C4-2B (cell line): ENCODE measurements around the gene CALCB.

ENCODE experiments used
- CTCF ChIP-seq: fragments of 450-650 bp; conservative IDR thresholded peaks from 2 replicates; pipeline ENCODE4 v1.5.1; 2017; ENCODE audit warnings: mild to moderate bottlenecking
- ZFX ChIP-seq: fragments of 450-650 bp; IDR thresholded peaks from 2 replicates; pipeline ENCODE4 v1.6.1; 2017

GRCh38 chr11:15045209-15045608, 28.2 kb upstream of the CALCB start:
- TF ChIP-seq CTCF (no peak), ZFX (no peak)
